GM04503 (cell line): ENCODE results near the gene ZNF331.
A peak's percentile ranks its signal among the peaks of the same experiment; 100 is the strongest.

Experiments
- DNase-seq: peaks from one replicate; pipeline ENCODE4 v3.0.0-alpha.2; 2012; ENCODE audit warnings: low read depth

ZNF331 gene

DNA sequence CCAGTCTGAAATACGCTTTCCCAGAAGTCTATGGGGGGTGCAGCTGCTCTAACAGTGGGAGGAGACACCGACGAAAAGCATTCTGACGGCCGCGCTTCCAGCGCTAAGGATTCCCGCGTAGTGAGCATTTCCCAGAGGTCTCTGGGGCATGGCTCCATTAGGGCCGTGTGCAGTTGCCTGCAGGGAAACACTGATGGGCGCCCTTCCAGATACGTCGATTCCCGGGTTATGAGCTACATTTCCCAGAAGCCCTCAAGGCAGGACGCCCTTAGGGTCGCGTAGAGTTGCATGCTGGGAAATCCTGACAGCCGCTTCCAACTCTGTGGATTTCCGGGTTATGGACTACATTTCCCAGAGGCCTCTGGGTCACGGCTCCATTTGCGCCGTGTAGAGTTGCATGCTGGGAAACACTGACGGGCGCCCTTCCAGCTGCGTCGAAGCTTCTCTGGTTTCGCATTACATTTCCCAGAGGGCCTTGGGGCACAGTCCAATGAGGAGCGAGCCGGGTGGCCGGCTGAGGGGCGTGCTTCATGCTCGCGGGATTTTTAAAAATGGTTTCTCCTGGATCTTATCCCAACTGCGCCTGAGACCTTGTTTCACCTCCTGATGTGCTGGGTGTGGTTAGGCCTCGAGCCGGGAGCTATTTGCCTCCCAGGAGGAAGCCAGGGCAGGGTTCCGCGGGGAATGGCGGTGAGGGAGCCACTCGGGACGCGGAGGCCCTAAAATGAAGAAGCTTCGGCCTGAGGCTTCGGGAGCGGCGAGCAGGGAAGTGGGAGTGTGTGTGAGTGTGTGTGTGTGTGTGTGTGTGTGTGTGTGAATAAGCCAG, 17.2 kb upstream of the ZNF331 start:
- DNase-seq: peak; percentile 96

DNA sequence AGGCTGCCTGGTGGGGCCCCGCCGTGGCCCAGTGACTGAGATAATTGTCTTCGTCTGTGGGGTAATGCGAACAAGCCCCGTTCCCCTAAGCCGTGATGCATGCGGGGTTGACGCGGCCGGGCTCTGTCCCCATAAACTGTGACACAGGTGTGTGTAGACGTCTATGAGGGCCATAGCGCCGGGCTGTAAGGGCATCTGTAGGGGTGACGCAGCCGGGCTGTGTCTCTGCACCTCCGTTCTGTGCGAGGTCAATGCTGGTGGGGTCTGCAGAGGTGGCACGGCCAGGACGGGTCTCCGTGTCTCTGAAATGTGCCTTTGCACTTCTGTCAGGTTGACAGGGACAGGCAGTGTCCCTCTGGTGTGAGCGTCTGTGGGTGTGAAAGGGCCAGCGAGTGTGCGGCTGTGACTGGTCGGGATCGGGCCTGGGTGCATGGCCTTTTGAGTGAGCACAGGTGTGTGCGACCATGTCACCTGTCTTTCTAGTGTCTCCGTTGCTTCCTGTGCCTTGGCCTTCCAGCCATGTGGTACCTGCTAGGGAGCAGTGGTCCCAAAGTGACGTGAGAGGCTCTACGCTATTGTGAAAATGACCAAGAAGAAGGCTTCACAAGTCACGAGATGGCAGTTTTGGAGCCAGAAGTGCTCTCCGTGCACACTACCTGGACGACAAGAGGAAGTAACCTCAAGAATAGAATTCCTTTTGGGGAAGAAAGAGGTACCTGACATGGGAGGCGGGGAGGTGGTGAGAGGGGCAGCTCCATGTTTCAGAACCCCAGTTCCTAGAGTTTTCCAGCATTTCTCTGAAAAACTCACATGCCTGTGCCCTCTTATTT, 16.4 kb upstream of the ZNF331 start:
- no peak for DNase-seq

DNA sequence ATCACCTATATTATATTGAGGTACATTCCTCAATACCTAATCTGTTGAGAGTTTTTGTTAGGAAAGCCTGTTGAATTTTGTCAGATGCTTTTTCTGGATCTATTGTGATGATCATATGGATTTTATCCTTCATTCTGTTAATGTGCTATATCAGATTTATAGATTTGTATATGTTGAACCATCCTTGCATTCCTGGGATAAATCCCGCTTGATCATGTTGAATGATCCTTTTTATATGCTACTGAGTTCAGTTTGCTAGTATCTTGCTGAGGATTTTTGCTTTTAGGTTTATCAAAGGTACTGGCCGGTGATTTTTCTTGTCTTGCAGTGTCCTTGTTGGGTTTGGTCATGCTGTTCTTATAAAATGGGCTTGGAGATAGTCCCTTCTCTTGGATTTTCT, 12.0 kb upstream of the ZNF331 start:
- no peak for DNase-seq

DNA sequence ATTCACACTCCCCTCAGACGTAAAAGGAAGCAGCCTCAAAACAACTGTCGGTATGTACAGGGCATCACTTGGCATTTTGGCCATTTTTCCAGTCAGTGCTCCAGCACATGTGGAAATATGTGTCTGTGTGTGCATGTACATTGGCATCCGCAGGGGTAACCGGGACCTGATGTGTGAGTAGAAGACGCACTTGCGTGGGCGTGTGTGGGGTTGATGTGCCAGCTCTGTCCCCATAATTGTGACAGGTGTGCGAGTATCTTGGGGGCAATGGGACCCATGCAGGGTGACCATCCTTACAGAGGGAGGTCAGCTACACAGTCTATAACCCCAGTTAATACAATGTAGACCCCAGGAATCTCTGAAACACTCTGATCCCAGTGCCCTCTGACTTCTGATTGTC, 7.3 kb upstream of the ZNF331 start:
- DNase-seq: no peak

DNA sequence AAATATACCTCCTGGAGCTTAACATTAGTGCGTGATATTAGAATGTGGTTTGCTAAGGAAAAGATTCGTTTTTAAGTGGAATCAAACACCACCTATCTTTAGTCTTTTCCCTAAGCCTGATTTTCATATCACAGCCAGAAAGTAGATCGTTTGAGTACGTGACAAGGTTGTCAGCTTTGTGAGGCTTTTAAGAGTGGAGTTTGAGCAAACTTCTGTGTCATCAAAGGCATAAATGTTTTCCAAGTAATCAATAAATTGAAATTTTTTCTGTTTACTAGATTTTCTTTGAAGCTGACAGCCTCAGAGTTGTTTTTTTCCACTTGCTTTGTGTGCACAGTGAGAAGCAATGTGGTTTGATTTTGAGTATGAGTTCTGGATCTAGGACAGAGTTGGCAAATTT, 6.5 kb upstream of the ZNF331 start:
- no peak for DNase-seq

DNA sequence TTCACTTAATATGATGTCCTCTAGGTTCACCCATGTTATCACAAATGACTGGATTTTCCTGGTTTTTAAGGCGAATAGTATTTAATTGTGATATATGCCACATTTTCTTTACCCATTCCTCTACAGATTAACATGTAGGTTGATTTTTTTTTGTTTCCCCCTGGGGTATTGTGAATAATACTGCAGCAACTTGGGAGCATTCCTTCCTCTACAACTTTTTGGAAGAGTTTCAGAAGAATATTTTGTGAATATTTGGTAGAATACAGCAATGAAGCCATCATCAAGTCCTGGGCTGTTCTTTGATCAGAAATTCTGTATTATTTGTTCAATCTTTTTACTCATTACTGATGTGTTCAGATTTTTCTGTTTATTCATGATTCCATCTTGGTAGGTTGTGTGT, 5.6 kb upstream of the ZNF331 start:
- DNase-seq: no peak

DNA sequence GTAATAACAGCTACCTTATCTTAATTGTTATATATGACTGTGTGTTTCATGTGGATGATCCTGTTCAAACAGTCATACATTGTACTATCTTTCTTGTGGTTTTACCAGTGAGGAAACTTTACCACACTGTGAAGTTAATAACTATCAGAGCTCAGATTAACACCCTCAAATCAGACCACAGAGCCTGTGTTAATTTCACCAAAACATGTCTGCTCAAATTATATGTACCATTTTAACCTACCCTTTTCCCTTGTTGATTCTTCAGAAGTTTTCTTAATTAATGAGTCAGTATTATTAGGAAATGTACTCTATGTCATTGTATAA, 1.8 kb upstream of the ZNF331 start:
- DNase-seq: no peak

DNA sequence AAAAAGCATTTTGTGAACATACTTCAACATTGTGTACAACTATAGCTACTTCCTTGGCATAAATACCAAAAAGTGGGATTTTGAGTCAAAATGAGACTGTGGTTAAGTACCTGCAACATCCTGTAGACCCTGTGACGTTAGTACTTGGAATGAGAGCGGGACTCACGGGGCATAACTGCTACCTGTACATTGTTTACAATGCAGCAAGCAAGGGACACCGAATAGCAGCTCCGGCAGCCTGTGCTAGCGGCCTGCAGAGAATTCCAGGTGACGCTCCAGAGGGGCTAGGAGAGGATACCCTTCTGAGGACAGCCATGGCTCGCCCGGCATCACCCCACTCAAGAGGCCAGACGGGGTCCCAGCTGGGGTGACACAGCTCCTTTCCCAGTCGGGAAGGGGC, 824 bp upstream of the ZNF331 start:
- no peak for DNase-seq

DNA sequence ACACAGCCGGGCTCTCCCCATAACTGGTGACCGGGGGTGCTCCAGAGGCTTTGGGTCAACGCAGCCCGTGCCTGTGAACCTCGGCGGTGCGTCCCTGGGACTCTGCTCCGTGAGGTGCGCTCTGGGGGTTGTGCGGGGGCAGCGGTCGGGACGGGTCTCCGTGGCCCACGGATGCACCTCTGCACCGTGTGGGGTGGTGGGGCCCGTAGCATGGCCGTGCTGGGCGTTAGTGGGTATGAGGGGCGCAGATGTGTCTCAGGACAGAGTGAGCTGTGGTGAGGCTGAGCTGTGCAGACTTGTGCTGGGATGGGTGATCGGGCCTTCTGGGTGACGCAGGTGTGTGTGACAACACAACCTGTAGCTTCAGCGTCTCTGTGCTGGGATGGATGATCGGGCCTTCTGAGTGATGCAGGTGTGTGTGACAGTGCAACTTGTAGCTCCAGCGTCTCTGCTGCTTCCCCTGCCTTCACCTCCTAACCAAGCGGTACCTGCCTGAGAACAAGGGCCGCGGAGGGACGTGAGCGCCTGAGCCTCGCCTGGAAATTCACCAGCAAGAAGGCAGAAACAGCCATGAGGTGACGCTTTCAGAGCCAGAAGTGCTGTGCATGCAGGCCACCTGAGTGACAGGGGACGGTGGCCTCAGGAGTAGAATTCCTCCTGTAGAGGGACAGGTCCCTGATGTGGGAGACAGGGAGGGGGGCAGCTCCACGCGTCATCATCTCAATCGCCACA, 599 bp downstream of the ZNF331 start:
- DNase-seq: no peak

DNA sequence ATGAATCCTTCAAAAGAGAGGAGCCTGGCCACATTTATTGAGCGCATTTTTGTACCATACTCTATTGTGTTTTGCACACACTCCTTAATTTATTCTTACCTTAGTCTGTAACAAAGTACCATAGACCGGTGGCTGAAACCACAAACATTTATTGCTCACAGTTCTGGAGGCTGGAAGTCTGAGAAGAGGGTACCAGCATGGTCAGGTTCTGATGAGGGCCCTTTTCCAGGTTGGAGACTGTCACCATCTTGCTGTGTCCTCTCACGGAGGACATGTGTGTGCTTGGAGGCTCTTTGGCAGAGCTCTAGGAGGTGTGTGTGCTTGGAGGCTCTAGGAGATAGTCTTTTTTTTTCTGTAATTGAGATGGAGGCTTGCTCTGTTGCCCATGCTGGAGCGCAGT, 2.1 kb downstream of the ZNF331 start:
- no peak for DNase-seq

DNA sequence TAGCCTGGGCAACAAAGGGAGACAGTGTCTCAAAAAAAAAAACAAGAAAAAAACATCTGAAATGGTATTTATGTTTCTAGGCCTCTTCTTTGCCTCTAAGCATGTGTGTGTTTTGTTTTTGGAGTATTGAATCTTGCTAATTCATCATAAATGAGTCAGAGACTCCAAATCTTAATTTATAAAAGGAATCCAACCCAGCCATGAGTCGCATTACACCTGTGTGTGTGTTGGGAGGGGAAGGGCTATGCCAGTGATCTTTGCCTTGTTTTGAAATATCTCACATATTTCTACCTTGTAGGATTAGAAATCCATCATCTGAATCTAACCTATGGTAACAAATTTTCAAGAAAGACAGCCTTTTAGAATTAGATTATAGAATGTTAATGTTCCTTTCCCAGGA, 4.0 kb downstream of the ZNF331 start:
- no peak for DNase-seq

DNA sequence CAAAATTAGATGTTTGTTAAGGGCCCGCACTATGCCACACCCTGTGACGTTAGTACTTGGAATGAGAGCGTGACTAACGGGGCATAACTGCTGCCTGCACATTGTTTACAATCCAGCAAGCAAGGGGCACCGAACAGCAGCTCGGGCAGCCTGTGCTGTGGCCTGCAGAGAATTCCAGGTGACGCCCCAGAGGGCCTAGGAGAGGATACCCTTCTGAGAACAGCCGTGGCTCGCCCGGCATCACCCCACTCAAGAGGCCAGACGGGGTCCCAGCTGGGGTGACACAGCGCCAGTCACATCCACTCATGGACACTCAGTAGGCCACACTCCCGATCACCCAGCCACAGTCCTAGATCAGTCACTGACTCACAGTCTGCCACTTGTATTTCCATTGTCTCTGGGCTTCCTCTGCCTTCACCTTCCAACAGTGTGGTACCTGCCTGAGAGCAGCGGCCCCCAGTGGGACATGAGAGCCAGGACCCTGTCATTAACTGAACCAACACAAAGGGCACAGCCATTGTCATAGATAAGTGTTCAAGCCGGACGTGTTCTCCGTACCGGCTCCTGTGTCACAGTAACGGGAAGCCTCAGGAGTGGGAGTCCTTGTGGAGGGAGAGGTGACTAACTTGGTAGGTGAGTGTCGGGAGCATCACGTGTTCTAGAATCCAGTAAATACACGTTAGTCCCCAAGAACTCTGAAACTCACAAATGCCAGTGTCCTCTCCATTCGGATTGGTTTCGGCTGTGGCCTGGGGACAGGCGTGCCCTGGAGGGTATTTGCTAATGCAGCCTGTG, 7.5 kb downstream of the ZNF331 start:
- DNase-seq: no peak

DNA sequence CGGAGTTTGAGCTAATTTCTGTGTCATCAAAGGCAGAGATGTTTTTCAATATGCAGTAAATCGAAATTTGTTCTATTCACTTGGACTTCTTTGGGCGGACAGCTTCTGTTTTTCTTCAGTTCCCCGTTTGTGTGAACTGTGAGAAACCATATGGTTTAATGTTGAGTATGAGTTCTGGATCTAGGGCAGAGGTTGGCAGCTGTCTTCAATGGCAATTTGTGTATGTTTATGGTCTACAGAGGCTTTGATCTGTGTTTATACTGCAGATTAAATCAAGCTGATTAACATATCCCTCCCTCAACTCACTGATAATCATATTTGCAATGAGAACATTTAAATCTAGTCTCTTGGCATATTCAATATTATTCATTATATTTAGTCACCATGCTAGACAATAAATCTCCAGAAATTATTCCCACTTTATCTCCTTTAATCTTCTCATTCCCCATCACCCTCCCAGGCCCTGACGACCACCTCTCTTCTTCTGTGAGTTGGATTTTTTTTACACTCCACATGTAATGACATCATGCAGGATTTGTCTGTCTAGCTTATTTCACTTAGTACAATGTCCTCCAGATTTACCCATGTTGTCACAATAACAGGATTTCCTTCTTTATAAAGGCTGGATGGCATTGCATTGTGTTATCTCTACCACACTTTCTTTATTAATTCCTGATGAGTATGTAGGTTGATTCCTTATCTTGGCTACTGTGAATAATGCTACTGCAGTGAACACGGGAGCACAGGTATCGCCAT, 9.0 kb downstream of the ZNF331 start:
- DNase-seq: no peak

DNA sequence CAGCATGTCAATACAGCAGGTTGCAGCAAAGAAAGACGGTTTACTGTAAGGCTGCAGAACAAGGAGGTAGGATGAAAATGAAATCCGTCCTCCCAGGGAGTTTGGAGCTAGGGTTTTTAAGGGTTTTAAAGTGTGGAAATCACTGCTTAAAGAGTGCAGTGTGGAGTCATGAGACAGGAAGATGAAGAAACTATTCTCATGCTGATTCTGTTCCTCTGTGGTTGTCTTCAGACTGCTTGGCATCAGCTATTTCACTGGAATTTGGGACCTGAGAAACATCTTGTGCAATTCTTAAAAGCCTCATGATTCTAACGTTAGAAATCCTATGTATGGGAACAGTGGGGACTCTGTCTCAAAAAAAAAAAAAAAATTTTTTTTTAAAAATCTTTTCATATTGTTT, 11.4 kb downstream of the ZNF331 start:
- peak; percentile 79 for DNase-seq

DNA sequence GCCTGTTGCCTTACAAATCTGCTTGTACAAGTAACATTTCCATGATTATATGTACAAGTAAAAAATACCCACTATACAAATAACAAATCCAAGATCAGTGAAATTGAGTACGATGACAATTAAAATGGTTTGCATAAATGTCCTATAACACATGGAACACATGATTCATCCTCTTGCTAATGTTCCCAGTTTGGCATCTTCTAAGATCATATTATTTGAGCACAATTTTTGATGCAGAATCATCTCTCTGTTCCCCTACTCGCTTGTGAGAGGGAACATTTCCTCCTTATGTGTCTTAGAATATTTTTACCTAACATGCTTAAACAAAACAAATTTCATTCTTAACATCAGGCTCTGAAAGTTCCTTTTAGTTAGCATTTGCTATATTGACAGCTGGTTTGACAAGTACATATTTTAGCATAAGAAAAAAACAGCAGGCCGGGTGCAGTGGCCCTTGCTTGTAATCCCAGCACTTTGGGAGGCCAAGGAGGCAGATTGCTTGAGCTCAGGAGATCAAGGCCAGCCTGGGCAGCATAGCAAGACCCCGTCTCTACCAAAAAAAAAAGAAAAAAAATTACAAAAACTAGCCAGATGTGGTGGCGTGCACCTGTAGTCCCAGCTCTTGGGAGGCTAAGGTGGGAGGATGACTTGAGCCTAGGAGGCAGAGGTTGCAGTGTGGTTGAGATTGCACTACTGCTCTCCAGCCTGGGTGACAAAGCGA, 14.2 kb downstream of the ZNF331 start:
- DNase-seq: no peak

DNA sequence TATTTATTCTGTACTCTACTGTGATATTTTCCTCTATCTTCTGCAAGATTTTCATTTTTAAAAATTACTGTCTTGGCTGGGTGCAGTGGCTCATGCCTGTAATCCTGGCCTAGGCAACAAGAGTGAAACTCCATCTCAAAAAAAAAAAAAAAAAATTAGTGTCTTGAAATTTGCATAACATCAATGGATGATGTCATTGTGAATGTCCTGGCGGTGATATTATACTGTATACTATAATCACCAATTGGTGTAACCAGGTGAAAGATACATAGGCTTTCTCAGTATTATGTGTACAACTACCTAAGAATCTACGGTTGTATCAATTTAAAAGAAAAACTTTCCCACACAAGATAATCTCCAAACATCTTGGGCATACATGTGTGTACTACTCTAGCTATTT, 15.2 kb downstream of the ZNF331 start:
- no peak for DNase-seq

DNA sequence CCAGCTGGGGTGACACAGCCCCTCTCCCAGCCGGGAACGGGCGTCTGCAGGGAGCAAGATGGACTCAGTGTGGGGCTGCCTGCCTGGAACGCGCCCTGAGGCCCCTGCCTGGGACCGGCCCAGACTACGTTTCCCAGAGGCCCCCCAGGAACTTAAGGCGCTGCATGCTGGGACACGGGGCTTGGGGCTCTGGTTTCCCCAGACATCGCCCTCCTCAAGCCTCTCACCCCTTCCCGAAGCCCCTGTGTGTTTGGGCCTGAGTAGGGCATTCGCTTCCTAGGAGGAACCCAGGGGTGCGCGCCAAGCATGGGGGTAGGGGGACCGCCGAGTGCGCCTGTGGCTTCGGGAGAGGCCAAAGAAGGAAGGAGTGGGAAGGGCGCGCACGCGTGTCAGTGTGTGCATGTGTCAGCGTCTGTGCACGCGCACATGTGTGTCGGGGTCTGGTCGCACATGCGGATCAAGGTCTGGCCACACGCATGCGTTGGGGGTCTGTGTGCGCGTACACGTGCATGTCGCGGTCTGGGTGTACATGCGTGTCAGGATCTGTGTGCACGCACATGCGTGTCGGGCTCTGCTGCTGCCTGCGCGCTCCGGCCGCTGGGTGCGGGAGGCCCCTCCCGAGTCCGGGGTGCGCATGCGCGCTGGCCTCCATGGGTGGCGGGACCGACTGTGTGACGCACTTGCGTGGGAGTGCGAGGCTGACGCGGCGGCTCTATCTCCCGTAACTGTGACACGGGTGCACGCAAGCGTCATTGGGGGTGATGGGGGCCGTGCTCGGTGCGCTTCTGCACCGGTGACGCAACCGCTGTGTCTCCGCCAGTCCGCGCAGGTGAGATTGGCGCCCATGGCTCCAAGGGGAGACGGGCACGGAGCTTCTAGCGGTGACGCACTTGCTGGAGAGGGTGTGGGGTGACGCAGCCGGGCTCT, 16.2 kb downstream of the ZNF331 start:
- DNase-seq: no peak

DNA sequence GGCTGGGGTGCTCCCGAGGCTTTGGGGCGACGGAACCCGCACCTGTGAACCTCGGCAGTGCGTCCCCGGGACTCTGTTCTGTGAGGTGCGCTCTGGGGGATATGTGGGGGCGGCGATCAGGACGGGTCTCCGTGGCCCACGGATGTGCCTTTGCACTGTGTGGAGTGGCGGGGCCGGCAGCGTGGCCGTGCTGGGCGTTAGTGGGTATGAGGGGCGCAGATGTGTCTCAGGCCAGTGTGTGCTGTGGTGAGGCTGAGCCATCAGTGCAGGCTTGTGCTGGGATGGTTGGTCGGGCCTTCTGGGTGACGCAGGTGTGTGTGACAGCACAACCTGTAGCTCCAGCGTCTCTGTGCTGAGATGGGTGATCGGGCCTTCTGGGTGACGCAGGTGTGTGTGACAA, 16.9 kb downstream of the ZNF331 start:
- no peak for DNase-seq

DNA sequence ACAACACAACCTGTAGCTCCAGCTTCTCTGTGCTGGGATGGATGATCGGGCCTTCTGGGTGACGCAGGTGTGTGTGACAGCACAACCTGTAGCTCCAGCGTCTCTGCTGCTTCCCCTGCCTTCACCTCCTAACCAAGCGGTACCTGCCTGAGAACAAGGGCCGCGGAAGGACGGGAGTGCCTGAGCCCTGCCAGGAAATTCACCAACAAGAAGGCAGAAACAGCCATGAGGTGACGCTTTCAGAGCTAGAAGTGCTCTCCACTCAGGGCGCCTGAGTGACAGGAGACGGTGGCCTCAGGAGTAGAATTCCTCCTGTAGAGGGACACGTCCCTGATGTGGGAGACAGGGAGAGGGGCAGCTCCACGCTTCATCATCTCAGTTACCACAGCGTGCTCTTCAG, 17.4 kb downstream of the ZNF331 start:
- DNase-seq: no peak

DNA sequence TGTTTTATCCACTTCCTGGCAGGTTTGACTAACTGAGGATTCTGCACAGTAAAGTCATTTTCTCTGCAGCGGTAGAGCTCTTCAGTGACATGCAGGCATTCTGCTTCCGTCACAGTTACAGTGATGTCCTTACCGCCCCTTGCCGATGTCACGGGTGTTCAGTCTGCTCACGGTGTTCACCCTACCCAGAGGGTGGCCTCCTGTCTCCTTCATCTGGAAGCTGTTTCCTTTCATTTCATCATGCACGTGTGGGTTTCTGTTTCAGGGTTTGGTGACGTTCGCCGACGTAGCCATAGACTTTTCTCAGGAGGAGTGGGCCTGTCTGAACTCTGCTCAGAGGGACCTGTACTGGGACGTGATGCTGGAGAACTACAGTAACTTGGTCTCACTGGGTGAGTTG, 33.4 kb downstream of the ZNF331 start:
- no peak for DNase-seq
